Measurements from ENCODE around the gene FUCA2.
A peak's percentile ranks its signal among the peaks of the same experiment; 100 is the strongest.
"Not testable (repeated sequence)": the region's sequence is repeated elsewhere in the genome, so short reads cannot be mapped to it uniquely, and the experiment has no call there.

Gene FUCA2

GRCh38 chr6:143515061-143515760, 3.7 kb upstream of the FUCA2 start:
- DNase-seq (ENCODE audit: low read depth), result no peak
- no peak overlapping the region for H3K4me3 ChIP-seq (ENCODE audit: low read depth, low read length)
- no peak for TF ChIP-seq CTCF (IDR thresholded peaks at IDR 0.05; ENCODE audit: control insufficient read depth, extremely low read depth, insufficient read depth)

GRCh38 chr6:143513410-143513809, 1.9 kb upstream of the FUCA2 start:
- H3K4me3 ChIP-seq (ENCODE audit: low read depth, low read length), result no peak overlapping the region
- DNase-seq (ENCODE audit: low read depth), result no peak
- TF ChIP-seq CTCF (IDR thresholded peaks at IDR 0.05; ENCODE audit: control insufficient read depth, extremely low read depth, insufficient read depth), result peak; percentile 36

GRCh38 chr6:143510326-143510725, 1.2 kb downstream of the FUCA2 start:
- H3K4me3 ChIP-seq (ENCODE audit: low read depth, low read length); DNase-seq (ENCODE audit: low read depth): not testable (repeated sequence)

GRCh38 chr6:143507358-143508145, 4.0 kb downstream of the FUCA2 start:
- no peak for DNase-seq (ENCODE audit: low read depth)
- no peak overlapping the region for H3K4me3 ChIP-seq (ENCODE audit: low read depth, low read length)
- TF ChIP-seq CTCF (IDR thresholded peaks at IDR 0.05; ENCODE audit: control insufficient read depth, extremely low read depth, insufficient read depth), result no peak

GRCh38 chr6:143506620-143507019, 4.9 kb downstream of the FUCA2 start:
- DNase-seq (ENCODE audit: low read depth), result no peak
- H3K4me3 ChIP-seq (ENCODE audit: low read depth, low read length), result no peak overlapping the region
- no peak for TF ChIP-seq CTCF (IDR thresholded peaks at IDR 0.05; ENCODE audit: control insufficient read depth, extremely low read depth, insufficient read depth)

- H3K4me3 ChIP-seq (ENCODE audit: low read depth, low read length), result no peak overlapping the region
- DNase-seq (ENCODE audit: low read depth), result no peak
- TF ChIP-seq CTCF (IDR thresholded peaks at IDR 0.05; ENCODE audit: control insufficient read depth, extremely low read depth, insufficient read depth), result no peak
Observed at GRCh38 chr6:143506199-143506598, 5.3 kb downstream of the FUCA2 start.

GRCh38 chr6:143505537-143505936, 6.0 kb downstream of the FUCA2 start:
- no peak overlapping the region for H3K4me3 ChIP-seq (ENCODE audit: low read depth, low read length)
- no peak for TF ChIP-seq CTCF (IDR thresholded peaks at IDR 0.05; ENCODE audit: control insufficient read depth, extremely low read depth, insufficient read depth)
- no peak for DNase-seq (ENCODE audit: low read depth)

Measured in LNCaP clone FGC (cell line).